ENCODE results near the gene HESX1. TPM values are rescaled to one million over a fixed set of nuclear protein-coding genes. Genes with fewer than 3 reads are reported as not detected.

Gene HESX1
- total and polyA plus RNA-seq, 2 of the 13 experiments (the other 11 are each of a cell fraction or from before 2014, with no cell fraction given) = 0.57 to 0.75 TPM

- TF ChIP-seq ZNF546 (CRISPR knock-in tag; conservative IDR thresholded peaks at IDR 0.05) (0 out of 2 replicates have a peak, but pooled peaks have one; percentile 34), ZBED4 (CRISPR knock-in tag; IDR thresholded peaks at IDR 0.05; ENCODE audit: borderline replicate concordance) (no peak), HNF1B (CRISPR knock-in tag; IDR thresholded peaks at IDR 0.05) (no peak), ZNF468 (CRISPR knock-in tag; IDR thresholded peaks at IDR 0.05) (0 out of 2 replicates have a peak, but pooled peaks have one; percentile 33), ISL2 (CRISPR knock-in tag; IDR thresholded peaks at IDR 0.05) (no peak), ZNF547 (CRISPR knock-in tag; IDR thresholded peaks at IDR 0.05) (0 out of 2 replicates have a peak, but pooled peaks have one; percentile 38), XBP1 (CRISPR knock-in tag; IDR thresholded peaks at IDR 0.05) (no peak), ZNF878 (CRISPR knock-in tag; IDR thresholded peaks at IDR 0.05) (no peak), RORA (CRISPR knock-in tag; IDR thresholded peaks at IDR 0.05) (no peak), CBX2 (IDR thresholded peaks at IDR 0.05; ENCODE audit: low read depth, low read length) (no peak), CBX2 (CRISPR knock-in tag; IDR thresholded peaks at IDR 0.05; ENCODE audit: low read depth) (no peak), ZNF879 (CRISPR knock-in tag; IDR thresholded peaks at IDR 0.05) (no peak), ZNF891 (CRISPR knock-in tag; IDR thresholded peaks at IDR 0.05) (no peak), AGO1 (IDR thresholded peaks at IDR 0.05; ENCODE audit: low read depth, low read length, poor library complexity, severe bottlenecking) (no peak), ZNF776 (CRISPR knock-in tag; IDR thresholded peaks at IDR 0.05) (no peak; the same call in 1 of the 2 replicates), TMF1 (CRISPR knock-in tag; IDR thresholded peaks at IDR 0.05; ENCODE audit: low read depth) (0 out of 2 replicates have a peak, but pooled peaks have one; percentile 36), CBX5 (CRISPR knock-in tag; IDR thresholded peaks at IDR 0.05; ENCODE audit: borderline replicate concordance) (no peak), ZNF274 (CRISPR knock-in tag; IDR thresholded peaks at IDR 0.05) (0 out of 2 replicates have a peak, but pooled peaks have one; percentile 68), ARHGAP35 (CRISPR knock-in tag; IDR thresholded peaks at IDR 0.05; ENCODE audit: borderline replicate concordance) (0 out of 2 replicates have a peak, but pooled peaks have one; percentile 44), ARNT2 (CRISPR knock-in tag; IDR thresholded peaks at IDR 0.05; ENCODE audit: low read depth) (no peak), PBX3 (CRISPR knock-in tag; IDR thresholded peaks at IDR 0.05; ENCODE audit: borderline replicate concordance) (no peak), E2F5 (CRISPR knock-in tag; conservative IDR thresholded peaks at IDR 0.05) (no peak)
Observed at GRCh38 chr3:57164657-57165573, 34.9 kb downstream of the HESX1 start, which contains the start of gene IL17RD (continued).
